IMR-90 (cell line): ENCODE data around the gene SLC9A9. TPM values are rescaled to one million over a fixed set of nuclear protein-coding genes. Genes with fewer than 3 reads are reported as not detected.

Experiments
- ATAC-seq: fragments of 200-7000 bp; cut with Tn5 transposase; 2 replicates; pipeline ENCODE4 v1.9.1; 2020; ENCODE audit warnings: low read depth, mild to moderate bottlenecking, moderate library complexity
- BruUV-seq: library from RNA; stranded (reverse); fragments of 400-500 nt; replicated peaks from 2 replicates; lab custom pipeline; 2021; lab: Mats Ljungman, UMichigan
- CTCF ChIA-PET: fragments of 300-600 bp; formaldehyde crosslinking; extraction: SDS; loops from one replicate; lab custom pipeline; 2021; ENCODE audit warnings: antibody characterized with exemption; lab: Yijun Ruan, JAX
- POLR2A ChIA-PET: fragments of 300-600 bp; sonication (Branson Sonifier 250); formaldehyde crosslinking; loops from one replicate; lab custom pipeline; 2022; ENCODE audit warnings: antibody characterized with exemption; ENCODE audit not compliant: unreplicated experiment; lab: Charles Lee
- DNase-seq: peaks from one replicate; pipeline ENCODE4 v3.0.0; 2013
- H2AFZ ChIP-seq: replicated peaks from 2 replicates; pipeline ENCODE3; 2013; ENCODE audit warnings: low read length, mild to moderate bottlenecking; ENCODE audit not compliant: poor library complexity
- H2AK5ac ChIP-seq: 2 replicates; pipeline ENCODE4 v1.6.1; 2013; ENCODE audit warnings: low read depth, low read length, inconsistent platforms
- H2AK9ac ChIP-seq: replicated peaks from 2 replicates; pipeline ENCODE3; 2013; ENCODE audit warnings: mild to moderate bottlenecking, low read depth, low read length, moderate library complexity; ENCODE audit not compliant: poor library complexity
- H2BK120ac ChIP-seq: 2 replicates; pipeline ENCODE4 v1.6.1; 2013; ENCODE audit warnings: low read depth, low read length, inconsistent platforms
- H2BK15ac ChIP-seq: 3 replicates; pipeline ENCODE4 v1.6.1; 2013; ENCODE audit warnings: low read depth, low read length, inconsistent platforms
- H2BK20ac ChIP-seq: 2 replicates; pipeline ENCODE4 v1.6.1; 2013; ENCODE audit warnings: low read depth, mild to moderate bottlenecking, inconsistent platforms, low read length, moderate library complexity
- H2BK5ac ChIP-seq: 2 replicates; pipeline ENCODE4 v1.6.1; 2013; ENCODE audit warnings: mild to moderate bottlenecking, low read depth, low read length, inconsistent platforms; ENCODE audit not compliant: poor library complexity, severe bottlenecking
- H3K14ac ChIP-seq: replicated peaks from 2 replicates; pipeline ENCODE4 v1.6.1; 2013; ENCODE audit warnings: low read depth, low read length, inconsistent platforms
- H3K18ac ChIP-seq: 2 replicates; pipeline ENCODE4 v1.6.1; 2013; ENCODE audit warnings: low read depth, low read length, control low read depth
- H3K23ac ChIP-seq: 2 replicates; pipeline ENCODE4 v1.6.1; 2013; ENCODE audit warnings: low read depth, low read length, inconsistent platforms
- H3K27ac ChIP-seq: 2 replicates; pipeline ENCODE4 v1.5.1; 2013; ENCODE audit warnings: mild to moderate bottlenecking, control low read depth, low read length; ENCODE audit not compliant: insufficient read depth
- H3K27me3 ChIP-seq: 2 replicates; pipeline ENCODE4 v1.6.1; 2013; ENCODE audit warnings: low read length; ENCODE audit not compliant: control insufficient read depth, insufficient read depth
- H3K36me3 ChIP-seq: 2 replicates; pipeline ENCODE4 v1.6.1; 2013; ENCODE audit warnings: low read length, mixed read lengths; ENCODE audit not compliant: control insufficient read depth, insufficient read depth
- H3K4ac ChIP-seq: 2 replicates; pipeline ENCODE4 v1.6.1; 2013; ENCODE audit warnings: low read depth, low read length, inconsistent platforms
- H3K4me1 ChIP-seq: 2 replicates; pipeline ENCODE4 v1.6.1; 2013; ENCODE audit warnings: low read length, mixed read lengths; ENCODE audit not compliant: control insufficient read depth, insufficient read depth
- H3K4me2 ChIP-seq: 2 replicates; pipeline ENCODE4 v1.6.1; 2013; ENCODE audit warnings: low read depth, mild to moderate bottlenecking, control low read depth, low read length, moderate library complexity
- H3K4me3 ChIP-seq: 2 replicates; pipeline ENCODE4 v1.5.1; 2013; ENCODE audit warnings: low read depth, mild to moderate bottlenecking, control low read depth, low read length, moderate library complexity; ENCODE audit not compliant: insufficient read depth
- H3K56ac ChIP-seq: 2 replicates; pipeline ENCODE4 v1.6.1; 2013; ENCODE audit warnings: low read length, inconsistent platforms; ENCODE audit not compliant: insufficient read depth; ENCODE audit errors: extremely low read depth
- H3K79me1 ChIP-seq, 2 experiments: 2 replicates each; pipeline ENCODE4 v1.6.1; 2013; ENCODE audit warnings: low read length in 2 of 2, inconsistent platforms in 1 of 2, low read depth in 1 of 2
- H3K9ac ChIP-seq: 2 replicates; pipeline ENCODE4 v1.6.1; 2013; ENCODE audit warnings: low read depth, low read length, control low read depth
- H3K9me1 ChIP-seq: 2 replicates; pipeline ENCODE4 v1.6.1; 2013; ENCODE audit warnings: low read length, inconsistent platforms; ENCODE audit not compliant: insufficient read depth
- H3K9me3 ChIP-seq: 2 replicates; pipeline ENCODE4 v1.6.1; 2013; ENCODE audit warnings: low read length; ENCODE audit not compliant: control insufficient read depth, insufficient read depth
- H4K20me1 ChIP-seq: 2 replicates; pipeline ENCODE4 v1.6.1; 2013; ENCODE audit warnings: low read length, inconsistent platforms; ENCODE audit not compliant: insufficient read depth
- H4K5ac ChIP-seq: 2 replicates; pipeline ENCODE4 v1.6.1; 2013; ENCODE audit warnings: mild to moderate bottlenecking, low read depth, low read length, control low read depth
- H4K8ac ChIP-seq, 2 experiments: 2 replicates each; pipeline ENCODE4 v1.6.1; 2013; ENCODE audit warnings: low read depth in 2 of 2, low read length in 2 of 2, control low read depth in 1 of 2, inconsistent platforms in 1 of 2
- H4K91ac ChIP-seq: 2 replicates; pipeline ENCODE4 v1.6.1; 2013; ENCODE audit warnings: low read depth, low read length, inconsistent platforms; ENCODE audit not compliant: insufficient read depth
- BHLHE40 ChIP-seq: fragments of 150-350 bp; IDR thresholded peaks from 2 replicates; pipeline ENCODE4 v1.6.1; 2016; ENCODE audit warnings: mild to moderate bottlenecking, low read depth, low read length
- CEBPB ChIP-seq: IDR thresholded peaks from 2 replicates; pipeline ENCODE4 v1.6.1; 2012; ENCODE audit warnings: low read depth, low read length, improper control_type of control experiment
- ELK1 ChIP-seq: fragments of 150-350 bp; IDR thresholded peaks from 2 replicates; pipeline ENCODE4 v1.6.1; 2016; ENCODE audit warnings: low read depth, mild to moderate bottlenecking, low read length, moderate library complexity, borderline replicate concordance
- FOS ChIP-seq: fragments of 150-350 bp; IDR thresholded peaks from 2 replicates; pipeline ENCODE4 v1.6.1; 2016; ENCODE audit warnings: low read depth, low read length
- MAFK ChIP-seq: IDR thresholded peaks from 2 replicates; pipeline ENCODE4 v1.6.1; 2012; ENCODE audit warnings: low read depth, low read length, improper control_type of control experiment
- MAZ ChIP-seq: IDR thresholded peaks from 2 replicates; pipeline ENCODE4 v1.6.1; 2012; ENCODE audit warnings: low read depth, mild to moderate bottlenecking, low read length, improper control_type of control experiment, moderate library complexity, borderline replicate concordance
- MXI1 ChIP-seq: IDR thresholded peaks from 2 replicates; pipeline ENCODE4 v1.6.1; 2012; ENCODE audit warnings: low read depth, mild to moderate bottlenecking, low read length, moderate library complexity, borderline replicate concordance
- NFE2L2 ChIP-seq: fragments of 150-350 bp; IDR thresholded peaks from 2 replicates; pipeline ENCODE4 v1.6.1; 2016; ENCODE audit warnings: low read depth, mild to moderate bottlenecking, low read length
- POLR2A ChIP-seq: IDR thresholded peaks from 2 replicates; pipeline ENCODE4 v1.6.1; 2012; ENCODE audit warnings: mild to moderate bottlenecking, low read depth, low read length
- RAD21 ChIP-seq: IDR thresholded peaks from 2 replicates; pipeline ENCODE4 v1.6.1; 2012; ENCODE audit warnings: low read length, improper control_type of control experiment
- RCOR1 ChIP-seq: IDR thresholded peaks from 2 replicates; pipeline ENCODE4 v1.6.1; 2012; ENCODE audit warnings: mild to moderate bottlenecking, low read length, improper control_type of control experiment; ENCODE audit not compliant: insufficient replicate concordance
- RFX5 ChIP-seq: IDR thresholded peaks from 2 replicates; pipeline ENCODE4 v1.8.0; 2012; ENCODE audit warnings: low read depth, mild to moderate bottlenecking, low read length, moderate library complexity
- SMC3 ChIP-seq: fragments of 150-350 bp; IDR thresholded peaks from 2 replicates; pipeline ENCODE4 v1.6.1; 2016; ENCODE audit warnings: low read depth, mild to moderate bottlenecking, antibody characterized with exemption, low read length, moderate library complexity
- USF2 ChIP-seq: fragments of 150-350 bp; IDR thresholded peaks from 2 replicates; pipeline ENCODE4 v1.6.1; 2017; ENCODE audit warnings: mild to moderate bottlenecking, antibody characterized with exemption, low read length, low read depth
- WGBS, 2 experiments: methylation state at CpG; one replicate each; pipeline versions ENCODE4 v1.1.5 to v1.1.7; 2013; ENCODE audit warnings: missing lambda C conversion rate in 2 of 2; ENCODE audit not compliant: insufficient read length in 1 of 2; ENCODE audit errors: extremely low coverage in 2 of 2; 5-methylcytosine and 5-hydroxymethylcytosine counted together
- dilution Hi-C: fragments of 300-500 bp; cut with HindIII; formaldehyde crosslinking; loops from one replicate; pipeline ENCODE4 v1.14.3; 2018; ENCODE audit warnings: low sequenced_read_pairs; ENCODE audit not compliant: unreplicated experiment
- in situ Hi-C: fragments of 300-500 bp; cut with MboI; formaldehyde crosslinking; loops from 3 replicates; pipeline ENCODE4 v1.14.3; 2019; ENCODE audit warnings: low sequenced_read_pairs, inconsistent platforms, mixed read lengths
- intact Hi-C: fragments of 100-400 bp; cut with micrococcal nuclease; formaldehyde crosslinking; loops from 2 replicates; pipeline ENCODE4 v1.10.0; 2022
- polyA plus RNA-seq, 3 experiments: library from polyadenylated mRNA; depleted of rRNA; stranded (reverse); fragments of >200 nt; gene quantifications; 2 replicates each; pipeline ENCODE4 v1.2.3, GENCODE V29; 2012; ENCODE audit warnings: low replicate concordance in 1 of 3
- total RNA-seq: library from RNA; depleted of rRNA; stranded (reverse); fragments of >200 nt; gene quantifications from 2 replicates; pipeline ENCODE4 v1.2.3, GENCODE V29; 2012
- TF ChIP-seq, protein P1 (sequence below): conservative IDR thresholded peaks from 2 replicates; pipeline ENCODE4 v1.5.1; 2012; ENCODE audit warnings: mild to moderate bottlenecking, low read depth, low read length, improper control_type of control experiment

The SLC9A9 gene
- total and polyA plus RNA-seq, 2 of the 4 experiments (the other 2 are of a cell fraction) = 1.4 to 2.3 TPM

DNA sequence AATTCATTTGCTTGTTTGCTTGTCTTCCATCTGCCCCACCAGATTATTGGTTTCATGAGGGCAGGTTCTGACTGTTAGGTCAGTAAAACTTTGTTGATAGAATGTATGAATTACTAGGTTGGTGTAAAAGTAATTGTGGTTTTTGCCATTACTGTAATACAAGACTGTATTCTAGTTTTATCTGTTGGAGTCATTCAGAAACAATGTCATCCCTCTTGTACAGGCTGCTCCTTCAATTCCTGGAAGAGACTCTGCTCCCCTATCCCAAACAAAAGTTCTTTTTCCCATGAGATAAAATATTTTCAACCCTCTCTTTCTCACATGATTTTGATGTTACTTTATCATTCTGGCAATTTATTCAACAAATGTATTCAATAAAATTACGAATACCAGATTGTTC is 613.7 kb downstream of the SLC9A9 start:
- Histone ChIP-seq H3K9ac (no peak overlapping the region), H3K18ac (no peak overlapping the region), H3K4ac (no peak overlapping the region), H3K14ac (no peak overlapping the region), H2BK15ac (no peak overlapping the region), H3K36me3 (no peaks in the 10 kb centered on the region), H3K23ac (no peak overlapping the region), H4K5ac (no peak overlapping the region), H2AFZ (no peak overlapping the region), H4K91ac (no peak overlapping the region), H2AK5ac (no peak overlapping the region), H2BK120ac (no peak overlapping the region), H2BK5ac (no peak overlapping the region), H3K9me3 (no peaks in the 10 kb centered on the region), H3K27me3 (no peaks in the 10 kb centered on the region), H3K4me3 (no peak overlapping the region), H3K4me2 (no peak overlapping the region), H3K27ac (no peak overlapping the region), H4K8ac (no peak overlapping the region), H4K20me1 (no peaks in the 10 kb centered on the region), H3K79me1 (no peaks in the 10 kb centered on the region), H3K4me1 (peaks cover 2% of the 10 kb centered on the region; the same call in 1 of the 2 replicates), H2AK9ac (no peak overlapping the region), H2BK20ac (no peak overlapping the region), H3K9me1 (no peaks in the 10 kb centered on the region), H3K56ac (no peak overlapping the region)
- WGBS, 2 experiments = no CpG with 5 or more reads among the region's 1 CpG
- DNase-seq = peak; percentile 27
- ChIA-PET CTCF (interaction anchor here (0.6 kb wide), 1 partner anchor 40 kb away, joined by 8 read pairs; no protein-coding TSS in a partner anchor), POLR2A (no interaction called here)
- in situ Hi-C loops = no loop called here
- dilution Hi-C loops = no loop called here
- BruUV-seq = no TSS peak
- ATAC-seq = no peak
- TF ChIP-seq CEBPB = no peak
- no peak for TF ChIP-seq FOS
- TF ChIP-seq, protein P1, sequence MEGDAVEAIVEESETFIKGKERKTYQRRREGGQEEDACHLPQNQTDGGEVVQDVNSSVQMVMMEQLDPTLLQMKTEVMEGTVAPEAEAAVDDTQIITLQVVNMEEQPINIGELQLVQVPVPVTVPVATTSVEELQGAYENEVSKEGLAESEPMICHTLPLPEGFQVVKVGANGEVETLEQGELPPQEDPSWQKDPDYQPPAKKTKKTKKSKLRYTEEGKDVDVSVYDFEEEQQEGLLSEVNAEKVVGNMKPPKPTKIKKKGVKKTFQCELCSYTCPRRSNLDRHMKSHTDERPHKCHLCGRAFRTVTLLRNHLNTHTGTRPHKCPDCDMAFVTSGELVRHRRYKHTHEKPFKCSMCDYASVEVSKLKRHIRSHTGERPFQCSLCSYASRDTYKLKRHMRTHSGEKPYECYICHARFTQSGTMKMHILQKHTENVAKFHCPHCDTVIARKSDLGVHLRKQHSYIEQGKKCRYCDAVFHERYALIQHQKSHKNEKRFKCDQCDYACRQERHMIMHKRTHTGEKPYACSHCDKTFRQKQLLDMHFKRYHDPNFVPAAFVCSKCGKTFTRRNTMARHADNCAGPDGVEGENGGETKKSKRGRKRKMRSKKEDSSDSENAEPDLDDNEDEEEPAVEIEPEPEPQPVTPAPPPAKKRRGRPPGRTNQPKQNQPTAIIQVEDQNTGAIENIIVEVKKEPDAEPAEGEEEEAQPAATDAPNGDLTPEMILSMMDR = no peak
- no peak for TF ChIP-seq USF2
- TF ChIP-seq MXI1 = no peak
- TF ChIP-seq ELK1 = no peak
- no peak for TF ChIP-seq MAZ
- no peak for TF ChIP-seq SMC3
- no peak for TF ChIP-seq POLR2A
- TF ChIP-seq NFE2L2 = no peak
- no peak for TF ChIP-seq RFX5
- TF ChIP-seq RCOR1 = no peak
- no peak for TF ChIP-seq RAD21
- no peak for TF ChIP-seq BHLHE40
- TF ChIP-seq MAFK = no peak
- intact Hi-C loops = no loop called here
